K562 (cell line): Measurements from ENCODE around the gene LRRC3.

ENCODE experiments used
- ADNP ChIP-seq: fragments of 200-800 bp; sonication (Bioruptor generic); IDR thresholded peaks from 2 replicates; pipeline ENCODE4 v1.6.1; 2016; ENCODE audit warnings: missing genetic modification characterization, missing compliant biosample characterization
- ARID4B ChIP-seq: sonication (generic); formaldehyde crosslinking; IDR thresholded peaks from 2 replicates; pipeline ENCODE4 v1.8.0; 2022; ENCODE audit warnings: mild to moderate bottlenecking, missing genetic modification reagents
- BRF2 ChIP-seq: IDR thresholded peaks from 3 replicates; pipeline ENCODE4 v1.6.1; 2011; ENCODE audit warnings: borderline replicate concordance, mild to moderate bottlenecking; ENCODE audit not compliant: insufficient read length, insufficient read depth
- CHD1 ChIP-seq: fragments of 200-600 bp; sonication (generic); IDR thresholded peaks from one replicate; pipeline ENCODE4 v1.6.1; 2012; ENCODE audit warnings: mild to moderate bottlenecking, moderate library complexity, low read length, inconsistent platforms
- CTCF ChIP-seq, 3 experiments: IDR thresholded peaks in 2 of 3; conservative IDR thresholded peaks in 1 of 3; 2 replicates each; pipeline ENCODE4 v1.5.1; 2011 to 2012; ENCODE audit warnings: low read length in 3 of 3, mild to moderate bottlenecking in 3 of 3, control low read depth in 2 of 3, improper control_type of control experiment in 1 of 3, inconsistent platforms in 1 of 3, low read depth in 1 of 3, mixed read lengths in 1 of 3, moderate library complexity in 1 of 3; ENCODE audit not compliant: insufficient read depth in 2 of 3
- ETV1 ChIP-seq: fragments of 450-650 bp; conservative IDR thresholded peaks from 2 replicates; pipeline ENCODE4 v1.6.1; 2016; ENCODE audit warnings: missing genetic modification characterization, control low read depth, low read depth, missing compliant biosample characterization
- GTF3C2 ChIP-seq: IDR thresholded peaks from 3 replicates; pipeline ENCODE4 v1.6.1; 2011; ENCODE audit warnings: borderline replicate concordance, mild to moderate bottlenecking, moderate library complexity; ENCODE audit not compliant: insufficient read length; ENCODE audit errors: extremely low read depth
- HIVEP1 ChIP-seq: fragments of 250-450 bp; sonication (Bioruptor Pico); IDR thresholded peaks from 2 replicates; pipeline ENCODE4 v1.4.0; 2020; ENCODE audit warnings: mild to moderate bottlenecking
- JUN ChIP-seq, 2 experiments: sonication (generic) in 1 of 2; formaldehyde crosslinking in 1 of 2; IDR thresholded peaks; 2 replicates each; pipeline versions ENCODE4 v1.6.1 to v1.8.0; 2012 to 2022; ENCODE audit warnings: borderline replicate concordance in 2 of 2, mild to moderate bottlenecking in 2 of 2, improper control_type of control experiment in 1 of 2, low read depth in 1 of 2, low read length in 1 of 2, missing genetic modification reagents in 1 of 2
- MECOM ChIP-seq: fragments of 250-450 bp; sonication (Bioruptor Pico); IDR thresholded peaks from 2 replicates; pipeline ENCODE4 v1.8.0; 2022; ENCODE audit warnings: inconsistent platforms
- MXI1 ChIP-seq: IDR thresholded peaks from 2 replicates; pipeline ENCODE4 v1.6.1; 2011; ENCODE audit warnings: low read depth, mild to moderate bottlenecking, improper control_type of control experiment, low read length
- TAF1 ChIP-seq: IDR thresholded peaks from 2 replicates; pipeline ENCODE4 v1.6.1; 2011; ENCODE audit warnings: mild to moderate bottlenecking, low read length, moderate library complexity; ENCODE audit not compliant: insufficient read depth, control insufficient read depth, severe bottlenecking; ENCODE audit errors: extremely low read depth
- ZNF354B ChIP-seq: fragments of 250-450 bp; sonication (Bioruptor Pico); IDR thresholded peaks from 2 replicates; pipeline ENCODE4 v1.4.0; 2020

- TF ChIP-seq HIVEP1 (CRISPR knock-in tag) (no peak), CTCF (IDR thresholded peaks at IDR 0.05 in 2 of 3, conservative IDR thresholded peaks at IDR 0.05 in 1 of 3; ENCODE audit: insufficient read depth in 2 of 3, low read depth in 1 of 3, low read length in 3 of 3) (no peak), GTF3C2 (no peak), CHD1 (no peak), BRF2 (no peak), ARID4B (no peak), MXI1 (no peak), JUN (IDR thresholded peaks at IDR 0.05; ENCODE audit: borderline replicate concordance, low read depth, low read length) (no peak), JUN (CRISPR knock-in tag; IDR thresholded peaks at IDR 0.05; ENCODE audit: borderline replicate concordance) (no peak), ADNP (tag) (no peak), MECOM (CRISPR knock-in tag) (no peak), TAF1 (no peak), ZNF354B (CRISPR knock-in tag) (no peak), ETV1 (tag) (no peak)
These were observed 39.1 kb upstream of the LRRC3 start for GRCh38 chr21:44416193-44416592.
